HG03103 (cell line): ENCODE results near the gene TIA1.

ENCODE experiments used
- ATAC-seq: cut with Tn5 transposase; IDR thresholded peaks from one replicate; pipeline ENCODE4 v1.9.1; 2021; ENCODE audit warnings: low read depth; ENCODE audit not compliant: unreplicated experiment

Gene TIA1

GRCh38 chr2:70161069-70161534 lies 87.3 kb downstream of the TIA1 start:
- peak; percentile 94 for ATAC-seq

- no peak for ATAC-seq
These were observed 87.9 kb downstream of the TIA1 start for GRCh38 chr2:70160545-70160944.
